Neutrophil (primary cell): ENCODE results near the gene TMEM132E.

ENCODE experiments used
- H3K27ac ChIP-seq: fragments of 200-600 bp; sonication (generic); 2 replicates; pipeline ENCODE4 v1.5.1; 2016; ENCODE audit warnings: mild to moderate bottlenecking, moderate library complexity
- H3K27me3 ChIP-seq: fragments of 200-600 bp; sonication (generic); 2 replicates; pipeline ENCODE4 v1.6.0; 2016; ENCODE audit warnings: mild to moderate bottlenecking
- H3K36me3 ChIP-seq: fragments of 200-600 bp; sonication (generic); 2 replicates; pipeline ENCODE4 v1.5.1; 2017
- H3K4me1 ChIP-seq, 2 experiments: fragments of 200-600 bp in 1 of 2; sonication (generic) in 1 of 2; 1 replicate in 1 of 2; 2 replicates in 1 of 2; pipeline versions ENCODE4 v1.5.1 to v1.6.1; 2013 to 2016; ENCODE audit warnings: low read depth in 1 of 2, low read length in 1 of 2, mild to moderate bottlenecking in 1 of 2, moderate library complexity in 1 of 2; ENCODE audit not compliant: control insufficient read depth in 1 of 2, insufficient read depth in 1 of 2
- H3K4me3 ChIP-seq, 2 experiments: fragments of 200-600 bp in 1 of 2; sonication (generic) in 1 of 2; 1 replicate in 1 of 2; 2 replicates in 1 of 2; pipeline ENCODE4 v1.5.1; 2013 to 2016; ENCODE audit warnings: low read depth in 1 of 2, low read length in 1 of 2, mild to moderate bottlenecking in 1 of 2, moderate library complexity in 1 of 2
- H3K9me3 ChIP-seq: fragments of 200-600 bp; sonication (generic); 2 replicates; pipeline ENCODE4 v1.5.1; 2016
- TF ChIP-seq, protein P1 (sequence below): fragments of 200-600 bp; sonication (generic); IDR thresholded peaks from 2 replicates; pipeline ENCODE4 v1.5.1; 2016; ENCODE audit warnings: antibody characterized with exemption

TMEM132E gene

DNA sequence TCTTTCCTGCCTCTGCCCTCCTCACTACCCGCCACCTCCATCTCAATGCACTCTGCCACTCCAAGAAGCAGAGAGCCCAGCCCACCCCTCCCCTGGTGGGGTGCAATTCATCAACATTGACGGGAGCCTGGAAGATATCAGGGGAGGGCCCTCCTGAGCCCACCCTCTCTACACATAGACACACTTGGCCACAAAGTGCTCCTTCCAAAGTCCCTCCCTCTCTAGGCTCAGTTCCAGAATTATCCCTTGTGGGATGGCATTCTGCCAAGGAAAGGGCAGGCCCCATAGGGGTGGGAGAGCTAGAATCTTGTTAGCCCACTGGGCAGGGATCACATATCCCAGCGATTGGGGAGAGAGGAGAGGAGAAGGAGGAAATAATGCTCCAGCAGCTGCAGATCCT, 66.2 kb downstream of the TMEM132E start:
- TF ChIP-seq, protein P1, sequence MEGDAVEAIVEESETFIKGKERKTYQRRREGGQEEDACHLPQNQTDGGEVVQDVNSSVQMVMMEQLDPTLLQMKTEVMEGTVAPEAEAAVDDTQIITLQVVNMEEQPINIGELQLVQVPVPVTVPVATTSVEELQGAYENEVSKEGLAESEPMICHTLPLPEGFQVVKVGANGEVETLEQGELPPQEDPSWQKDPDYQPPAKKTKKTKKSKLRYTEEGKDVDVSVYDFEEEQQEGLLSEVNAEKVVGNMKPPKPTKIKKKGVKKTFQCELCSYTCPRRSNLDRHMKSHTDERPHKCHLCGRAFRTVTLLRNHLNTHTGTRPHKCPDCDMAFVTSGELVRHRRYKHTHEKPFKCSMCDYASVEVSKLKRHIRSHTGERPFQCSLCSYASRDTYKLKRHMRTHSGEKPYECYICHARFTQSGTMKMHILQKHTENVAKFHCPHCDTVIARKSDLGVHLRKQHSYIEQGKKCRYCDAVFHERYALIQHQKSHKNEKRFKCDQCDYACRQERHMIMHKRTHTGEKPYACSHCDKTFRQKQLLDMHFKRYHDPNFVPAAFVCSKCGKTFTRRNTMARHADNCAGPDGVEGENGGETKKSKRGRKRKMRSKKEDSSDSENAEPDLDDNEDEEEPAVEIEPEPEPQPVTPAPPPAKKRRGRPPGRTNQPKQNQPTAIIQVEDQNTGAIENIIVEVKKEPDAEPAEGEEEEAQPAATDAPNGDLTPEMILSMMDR = no peak
- Histone ChIP-seq H3K4me3 (no peak overlapping the region), H3K9me3 (no peaks in the 10 kb centered on the region), H3K27me3 (peaks cover 52% of the 10 kb centered on the region), H3K27ac (no peak overlapping the region), H3K36me3 (no peaks in the 10 kb centered on the region), H3K4me1 (no peaks in the 10 kb centered on the region)

- H3K4me3 ChIP-seq = no peak overlapping the region
- H3K4me1 ChIP-seq = no peaks in the 10 kb centered on the region
- no peaks in the 10 kb centered on the region for H3K36me3 ChIP-seq
- TF ChIP-seq, protein P1 = no peak
- no peak overlapping the region for H3K27ac ChIP-seq
- H3K9me3 ChIP-seq = no peaks in the 10 kb centered on the region
- peaks cover 55% of the 10 kb centered on the region for H3K27me3 ChIP-seq
Measured at GRCh38 chr17:34647511-34647910, 68.1 kb downstream of the TMEM132E start.

DNA sequence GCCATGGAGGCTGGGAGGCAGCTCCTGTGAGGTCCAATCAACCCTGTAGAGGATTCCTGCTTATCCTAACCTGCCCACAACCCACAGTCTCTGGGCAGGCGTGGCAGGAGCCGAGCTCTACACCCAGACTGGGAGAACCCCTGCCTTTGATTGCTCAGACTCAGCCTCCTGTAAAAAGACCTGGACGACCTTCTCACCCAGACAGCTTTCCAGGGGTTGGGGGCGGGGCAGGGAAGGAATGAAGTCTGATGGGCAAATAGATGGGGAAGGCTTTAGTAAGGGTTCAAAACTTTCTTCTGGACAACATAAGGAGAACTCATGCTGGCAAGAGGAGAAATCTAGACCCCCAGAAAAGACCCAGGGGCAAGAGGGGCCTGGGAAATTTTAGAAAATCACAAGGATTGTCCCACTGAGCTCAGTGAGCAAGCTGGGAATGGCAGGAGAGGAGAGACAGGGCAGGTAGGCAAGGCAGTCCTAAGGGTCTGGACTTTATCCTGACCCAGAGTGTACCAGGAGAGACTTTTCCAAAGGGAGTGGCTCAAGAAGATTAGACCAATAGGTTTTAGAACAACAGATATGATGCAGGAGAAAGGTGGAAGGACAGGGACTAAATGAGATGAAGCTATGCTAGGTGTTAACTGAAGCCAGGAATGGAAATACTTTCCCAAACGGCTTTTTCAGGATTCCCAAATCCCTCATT, 70.8 kb downstream of the TMEM132E start:
- no peak overlapping the region for H3K4me3 ChIP-seq
- no peaks in the 10 kb centered on the region for H3K9me3 ChIP-seq
- H3K27ac ChIP-seq = no peak overlapping the region
- no peaks in the 10 kb centered on the region for H3K4me1 ChIP-seq
- H3K36me3 ChIP-seq = no peaks in the 10 kb centered on the region
- H3K27me3 ChIP-seq = peaks cover 61% of the 10 kb centered on the region
- TF ChIP-seq, protein P1 = no peak

GRCh38 chr17:34651402-34651811, 72.0 kb downstream of the TMEM132E start:
- Histone ChIP-seq H3K4me3 (no peak overlapping the region), H3K36me3 (no peaks in the 10 kb centered on the region), H3K27ac (no peak overlapping the region), H3K4me1 (no peaks in the 10 kb centered on the region), H3K27me3 (peaks cover 58% of the 10 kb centered on the region), H3K9me3 (no peaks in the 10 kb centered on the region)
- TF ChIP-seq, protein P1 = no peak

GRCh38 chr17:34652021-34652555, 72.7 kb downstream of the TMEM132E start:
- H3K27me3 ChIP-seq = peaks cover 62% of the 10 kb centered on the region
- H3K9me3 ChIP-seq = no peaks in the 10 kb centered on the region
- TF ChIP-seq, protein P1 = no peak
- H3K4me3 ChIP-seq = no peak overlapping the region
- no peaks in the 10 kb centered on the region for H3K36me3 ChIP-seq
- no peak overlapping the region for H3K27ac ChIP-seq
- H3K4me1 ChIP-seq = no peaks in the 10 kb centered on the region
